ENCODE data around the gene THBS3. TPM values are rescaled to one million over a fixed set of nuclear protein-coding genes. Genes with fewer than 3 reads are reported as not detected.

THBS3 gene
- total and polyA plus RNA-seq, 2 of the 4 experiments (the other 2 are of a cell fraction), result 15.1 to 30.4 TPM

DNA sequence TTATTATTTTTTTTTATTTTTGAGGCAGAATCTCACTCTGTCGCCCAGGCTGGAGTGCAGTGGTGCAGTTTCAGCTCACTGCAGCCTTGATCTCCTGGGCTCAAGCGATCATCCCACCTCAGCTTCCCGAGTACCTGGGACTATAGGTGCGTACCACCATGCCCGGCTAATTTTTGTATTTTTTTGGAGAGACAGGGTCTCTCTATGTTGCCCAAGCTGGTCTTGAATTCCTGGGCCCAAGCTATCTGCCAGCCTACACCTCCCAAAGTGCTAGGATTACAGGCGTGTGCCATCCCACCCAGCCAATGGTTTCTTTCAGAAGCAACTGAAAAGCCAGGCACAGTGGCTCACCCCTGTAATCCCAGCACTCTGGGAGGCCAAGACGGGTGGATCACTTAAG, 36.9 kb downstream of the THBS3 start:
- Histone ChIP-seq H3K79me1 (ENCODE audit: low read depth in 1 of 2, low read length in 2 of 2) (peaks cover 0 to 39% of the 10 kb centered on the region in 2 experiments), H2BK20ac (ENCODE audit: low read depth, low read length) (no peak overlapping the region), H4K5ac (ENCODE audit: low read depth, low read length) (no peak overlapping the region), H3K27ac (ENCODE audit: insufficient read depth, low read length) (no peak overlapping the region), H2BK5ac (ENCODE audit: low read depth, low read length, poor library complexity, severe bottlenecking) (no peak overlapping the region), H3K18ac (ENCODE audit: low read depth, low read length) (no peak overlapping the region), H4K8ac (ENCODE audit: low read depth in 2 of 2, low read length in 2 of 2) (no peak overlapping the region), H3K4me1 (ENCODE audit: control insufficient read depth, insufficient read depth, low read length) (peaks cover 4% of the 10 kb centered on the region), H3K9ac (ENCODE audit: low read depth, low read length) (no peak overlapping the region), H2AFZ (replicated peaks; ENCODE audit: low read length, poor library complexity) (no peak overlapping the region), H2AK5ac (ENCODE audit: low read depth, low read length) (no peak overlapping the region), H3K4me3 (ENCODE audit: insufficient read depth, low read depth, low read length) (no peak overlapping the region), H2AK9ac (replicated peaks; ENCODE audit: low read depth, low read length, poor library complexity) (no peak overlapping the region), H3K23ac (ENCODE audit: low read depth, low read length) (no peak overlapping the region), H3K4me2 (ENCODE audit: low read depth, low read length) (no peak overlapping the region), H3K9me1 (ENCODE audit: insufficient read depth, low read length) (no peaks in the 10 kb centered on the region; the same call in none of the 2 replicates), H4K20me1 (ENCODE audit: insufficient read depth, low read length) (no peaks in the 10 kb centered on the region), H3K4ac (ENCODE audit: low read depth, low read length) (no peak overlapping the region), H3K27me3 (ENCODE audit: control insufficient read depth, insufficient read depth, low read length) (peaks cover 5% of the 10 kb centered on the region; the same call in 1 of the 2 replicates), H3K36me3 (ENCODE audit: control insufficient read depth, insufficient read depth, low read length) (peaks cover 16% of the 10 kb centered on the region), H3K14ac (replicated peaks; ENCODE audit: low read depth, low read length) (no peak overlapping the region), H3K9me3 (ENCODE audit: control insufficient read depth, insufficient read depth, low read length) (no peaks in the 10 kb centered on the region), H2BK15ac (ENCODE audit: low read depth, low read length) (no peak overlapping the region), H2BK120ac (ENCODE audit: low read depth, low read length) (no peak overlapping the region), H3K56ac (ENCODE audit: extremely low read depth, insufficient read depth, low read length) (no peak overlapping the region), H4K91ac (ENCODE audit: insufficient read depth, low read depth, low read length) (no peak overlapping the region)
- no peak for DNase-seq
- no peak for TF ChIP-seq NFE2L2 (IDR thresholded peaks at IDR 0.05; ENCODE audit: low read depth, low read length)
- TF ChIP-seq RFX5 (IDR thresholded peaks at IDR 0.05; ENCODE audit: low read depth, low read length), result no peak
- TF ChIP-seq BHLHE40 (IDR thresholded peaks at IDR 0.05; ENCODE audit: low read depth, low read length), result no peak
- TF ChIP-seq MAFK (IDR thresholded peaks at IDR 0.05; ENCODE audit: low read depth, low read length), result no peak
- BruUV-seq (replicated peaks), result no TSS peak
- ATAC-seq (ENCODE audit: low read depth), result no peak
- CTCF ChIA-PET, result no interaction called here
- intact Hi-C loops (cut with micrococcal nuclease), result loop anchor here (10.0 kb wide), 2 partner anchors 196 to 424 kb away; partner anchors contain the start of genes CKS1B and SHC1
- in situ Hi-C loops (cut with MboI; ENCODE audit: low sequenced_read_pairs), result no loop called here
- dilution Hi-C loops (cut with HindIII; ENCODE audit: low sequenced_read_pairs, unreplicated experiment), result no loop called here
- POLR2A ChIA-PET (ENCODE audit: unreplicated experiment), result interaction anchor here (1.5 kb wide), 1 partner anchor 79 kb away, joined by 5 read pairs; no protein-coding TSS in a partner anchor
- WGBS, 2 experiments (ENCODE audit: extremely low coverage in 2 of 2, insufficient read length in 1 of 2), result no CpG with 5 or more reads among the region's 7 CpGs
